CD14-positive monocyte (primary cell): Measurements from ENCODE around the gene ATP1B3. TPM values are rescaled to one million over a fixed set of nuclear protein-coding genes. Genes with fewer than 3 reads are reported as not detected.

Experiments
- DNase-seq, 3 donors: peaks; one replicate each; pipeline ENCODE4 v3.0.0-alpha.2; 2011 to 2022
- H2AFZ ChIP-seq: 2 replicates; pipeline ENCODE4 v1.6.0; 2012; ENCODE audit warnings: mild to moderate bottlenecking, low read depth, low read length, inconsistent platforms; ENCODE audit not compliant: insufficient read depth, poor library complexity, severe bottlenecking
- H3K27ac ChIP-seq, 2 donors: 1 replicate in 1 of 2; 2 replicates in 1 of 2; pipeline ENCODE4 v1.5.1; 2012 to 2013; ENCODE audit warnings: low read length in 2 of 2, control low read depth in 1 of 2, inconsistent platforms in 1 of 2, low read depth in 1 of 2, mild to moderate bottlenecking in 1 of 2
- H3K27me3 ChIP-seq, 2 donors: one replicate each; pipeline versions ENCODE4 v1.6.0 to v1.6.1; 2011 to 2013; ENCODE audit warnings: low read length in 2 of 2; ENCODE audit not compliant: control insufficient read depth in 2 of 2, insufficient read depth in 2 of 2
- H3K36me3 ChIP-seq, 2 donors: replicated peaks in 1 of 2; 1 replicate in 1 of 2; 2 replicates in 1 of 2; pipeline versions ENCODE4 v1.5.1 to v1.6.1; 2012 to 2013; ENCODE audit warnings: low read length in 2 of 2, control low read depth in 1 of 2, inconsistent platforms in 1 of 2, mild to moderate bottlenecking in 1 of 2; ENCODE audit not compliant: insufficient read depth in 2 of 2, control insufficient read depth in 1 of 2
- H3K4me1 ChIP-seq, 2 donors: 1 replicate in 1 of 2; 2 replicates in 1 of 2; pipeline versions ENCODE4 v1.5.1 to v1.6.1; 2012 to 2013; ENCODE audit warnings: low read length in 2 of 2, control low read depth in 1 of 2, inconsistent platforms in 1 of 2, mild to moderate bottlenecking in 1 of 2, moderate library complexity in 1 of 2; ENCODE audit not compliant: insufficient read depth in 2 of 2, control insufficient read depth in 1 of 2
- H3K4me2 ChIP-seq: replicated peaks from 2 replicates; pipeline ENCODE3; 2012; ENCODE audit warnings: low read length, moderate library complexity, mild to moderate bottlenecking; ENCODE audit not compliant: poor library complexity, severe bottlenecking; ENCODE audit errors: extremely low read depth
- H3K4me3 ChIP-seq, 3 experiments: fragments of 200-600 bp in 1 of 3; sonication (generic) in 1 of 3; replicated peaks in 1 of 3; 1 replicate in 2 of 3; 2 replicates in 1 of 3; pipeline ENCODE4 v1.5.1; 2011 to 2013; ENCODE audit warnings: low read length in 3 of 3, mild to moderate bottlenecking in 3 of 3, control low read depth in 2 of 3, low read depth in 2 of 3, inconsistent platforms in 1 of 3, moderate library complexity in 1 of 3
- H3K79me2 ChIP-seq: 2 replicates; pipeline ENCODE4 v1.6.0; 2012; ENCODE audit warnings: mild to moderate bottlenecking, control low read depth, inconsistent platforms, low read length, moderate library complexity; ENCODE audit not compliant: insufficient read depth
- H3K9ac ChIP-seq: 2 replicates; pipeline ENCODE4 v1.6.0; 2017; ENCODE audit warnings: low read length, mild to moderate bottlenecking; ENCODE audit not compliant: insufficient read depth, poor library complexity, severe bottlenecking
- H3K9me3 ChIP-seq, 2 donors: replicated peaks in 1 of 2; 1 replicate in 1 of 2; 2 replicates in 1 of 2; pipeline versions ENCODE4 v1.5.1 to v1.6.1; 2012 to 2013; ENCODE audit warnings: low read length in 2 of 2, control low read depth in 1 of 2; ENCODE audit not compliant: control insufficient read depth in 1 of 2, insufficient read depth in 1 of 2
- H4K20me1 ChIP-seq: 2 replicates; pipeline ENCODE4 v1.6.0; 2012; ENCODE audit warnings: mild to moderate bottlenecking, low read length, control low read depth, moderate library complexity; ENCODE audit not compliant: insufficient read depth
- H3K27ac Mint-ChIP-seq, 7 donors: one replicate each; pipeline ENCODE4 v1.8.0; 2020; ENCODE audit warnings: mild to moderate bottlenecking in 7 of 7, mixed read lengths in 7 of 7, moderate library complexity in 6 of 7, inconsistent platforms in 2 of 7
- H3K27me3 Mint-ChIP-seq, 3 donors: one replicate each; pipeline ENCODE4 v1.8.0; 2021 to 2022; ENCODE audit warnings: low read depth in 3 of 3, mild to moderate bottlenecking in 3 of 3, mixed read lengths in 3 of 3, moderate library complexity in 3 of 3, inconsistent platforms in 1 of 3
- H3K36me3 Mint-ChIP-seq, 2 donors: one replicate each; pipeline ENCODE4 v1.8.0; 2020; ENCODE audit warnings: mixed read lengths in 2 of 2, inconsistent platforms in 1 of 2, mild to moderate bottlenecking in 1 of 2
- H3K4me1 Mint-ChIP-seq: one replicate; pipeline ENCODE4 v1.8.0; 2020; ENCODE audit warnings: mild to moderate bottlenecking, mixed read lengths
- H3K4me3 Mint-ChIP-seq, 2 donors: one replicate each; pipeline ENCODE4 v1.8.0; 2020; ENCODE audit warnings: mild to moderate bottlenecking in 2 of 2, mixed read lengths in 2 of 2, moderate library complexity in 1 of 2
- H3K9me3 Mint-ChIP-seq, 7 donors: one replicate each; pipeline ENCODE4 v1.8.0; 2020 to 2022; ENCODE audit warnings: mixed read lengths in 7 of 7, mild to moderate bottlenecking in 6 of 7, moderate library complexity in 6 of 7, inconsistent platforms in 2 of 7
- CTCF ChIP-seq: fragments of 200-600 bp; IDR thresholded peaks from one replicate; pipeline ENCODE4 v1.8.0; 2022; ENCODE audit warnings: antibody characterized with exemption, mild to moderate bottlenecking
- whole genome bisulfite sequencing: methylation state at CpG from one replicate; pipeline ENCODE4 v1.1.5; 2013; ENCODE audit warnings: missing lambda C conversion rate; ENCODE audit not compliant: insufficient coverage; 5-methylcytosine and 5-hydroxymethylcytosine counted together
- intact Hi-C, 2 donors: fragments of 100-400 bp; cut with micrococcal nuclease; formaldehyde crosslinking; loops; one replicate each; pipeline versions ENCODE4 v1.15.0 to v1.15.1; 2023
- polyA plus RNA-seq, 3 donors: library from polyadenylated mRNA; depleted of rRNA in 1 of 3; unstranded in 2 of 3; stranded (reverse) in 1 of 3; fragments of 300-500 nt in 2 of 3; fragments of >200 nt in 1 of 3; fragmentation: Illumina TruSeq in 2 of 3; gene quantifications; 1 replicate in 2 of 3; 2 replicates in 1 of 3; pipeline ENCODE4 v1.2.3, GENCODE V29; 2012 to 2021

The ATP1B3 gene
- polyA plus RNA-seq, 3 donors: 90.6 to 208 (median 177) TPM

GRCh38 chr3:141933421-141934300, 57.2 kb downstream of the ATP1B3 start:
- H3K36me3 Mint-ChIP-seq: peaks cover 0 to 6% of the 10 kb centered on the region in 2 donors
- 55% methylated on average over 10 of the region's 16 CpGs for WGBS
- Histone ChIP-seq H3K4me3 (no peak overlapping the region), H4K20me1 (no peaks in the 10 kb centered on the region), H3K9me3 (no peaks in the 10 kb centered on the region), H3K27me3 (no peaks in the 10 kb centered on the region), H3K36me3 (peaks cover 0 to 2% of the 10 kb centered on the region in 2 donors), H3K4me1 (no peaks in the 10 kb centered on the region), H2AFZ (no peak overlapping the region), H3K79me2 (no peaks in the 10 kb centered on the region), H3K9ac (no peak overlapping the region), H3K27ac (no peak overlapping the region), H3K4me2 (no peak overlapping the region)
- H3K9me3 Mint-ChIP-seq: no peaks in the 10 kb centered on the region
- intact Hi-C loops: no loop called here
- no peak for DNase-seq
- no peaks in the 10 kb centered on the region for H3K4me1 Mint-ChIP-seq
- H3K4me3 Mint-ChIP-seq: no peak overlapping the region
- no peak overlapping the region for H3K27ac Mint-ChIP-seq
- no peak for TF ChIP-seq CTCF
- peaks cover 0 to 5% (median 2%) of the 10 kb centered on the region in 3 donors for H3K27me3 Mint-ChIP-seq

GRCh38 chr3:141934354-141934753, 57.9 kb downstream of the ATP1B3 start:
- H3K4me2 ChIP-seq: no peak overlapping the region
- 100% methylated on average over 3 of the region's 4 CpGs for WGBS
- H3K36me3 ChIP-seq: no peaks in the 10 kb centered on the region
- no peaks in the 10 kb centered on the region for H3K9me3 ChIP-seq
- H3K4me1 ChIP-seq: no peaks in the 10 kb centered on the region
- no peak overlapping the region for H3K9ac ChIP-seq
- Mint-ChIP-seq H3K27me3 (peaks cover 0 to 5% (median 3%) of the 10 kb centered on the region in 3 donors), H3K4me1 (no peaks in the 10 kb centered on the region), H3K27ac (no peak overlapping the region), H3K36me3 (peaks cover 0 to 2% of the 10 kb centered on the region in 2 donors), H3K4me3 (no peak overlapping the region), H3K9me3 (no peaks in the 10 kb centered on the region)
- H3K79me2 ChIP-seq: no peaks in the 10 kb centered on the region
- H3K4me3 ChIP-seq: no peak overlapping the region
- no peak for DNase-seq
- no peak overlapping the region for H3K27ac ChIP-seq
- intact Hi-C loops: no loop called here
- TF ChIP-seq CTCF: no peak
- H4K20me1 ChIP-seq: no peaks in the 10 kb centered on the region
- no peaks in the 10 kb centered on the region for H3K27me3 ChIP-seq
- no peak overlapping the region for H2AFZ ChIP-seq
